GM12878 (cell line): ENCODE data around the gene SLIT2.

ENCODE experiments used
- CTCF ChIP-seq, 3 experiments: IDR thresholded peaks in 2 of 3; conservative IDR thresholded peaks in 1 of 3; 2 replicates each; pipeline ENCODE4 v1.5.1; 2011; ENCODE audit warnings: low read depth in 3 of 3, low read length in 3 of 3, mild to moderate bottlenecking in 3 of 3, control low read depth in 2 of 3, moderate library complexity in 2 of 3, inconsistent platforms in 1 of 3, mixed read lengths in 1 of 3; ENCODE audit not compliant: control insufficient read depth in 2 of 3, insufficient read depth in 1 of 3; ENCODE audit errors: extremely low read depth in 1 of 3
- EZH2 ChIP-seq: IDR thresholded peaks from 2 replicates; pipeline ENCODE4 v1.6.1; 2012; ENCODE audit warnings: low read depth, mild to moderate bottlenecking, control low read depth, inconsistent platforms, low read length, borderline replicate concordance; ENCODE audit not compliant: control insufficient read depth
- GABPA ChIP-seq: IDR thresholded peaks from 2 replicates; pipeline ENCODE4 v1.6.1; 2014; ENCODE audit warnings: antibody characterized with exemption, low read depth, mild to moderate bottlenecking, inconsistent platforms
- GATAD2B ChIP-seq: fragments of 450-650 bp; conservative IDR thresholded peaks from 2 replicates; pipeline ENCODE4 v1.6.1; 2017; ENCODE audit warnings: low read depth, mild to moderate bottlenecking, moderate library complexity
- IRF3 ChIP-seq: fragments of 450-650 bp; IDR thresholded peaks from 2 replicates; pipeline ENCODE4 v1.6.1; 2014; ENCODE audit warnings: mild to moderate bottlenecking
- NFIC ChIP-seq: IDR thresholded peaks from 2 replicates; pipeline ENCODE4 v1.6.1; 2012; ENCODE audit warnings: low read depth, mild to moderate bottlenecking, inconsistent platforms, low read length, moderate library complexity
- NRF1 ChIP-seq: conservative IDR thresholded peaks from 2 replicates; pipeline ENCODE4 v1.6.1; 2011; ENCODE audit warnings: mild to moderate bottlenecking, low read depth, low read length, improper control_type of control experiment
- POLR2A ChIP-seq: IDR thresholded peaks from 2 replicates; pipeline ENCODE4 v1.6.1; 2011; ENCODE audit warnings: low read depth, mild to moderate bottlenecking, low read length
- POLR2AphosphoS2 ChIP-seq: IDR thresholded peaks from 2 replicates; pipeline ENCODE4 v1.6.1; 2011; ENCODE audit warnings: low read depth, mild to moderate bottlenecking, low read length, improper control_type of control experiment, moderate library complexity
- POLR2AphosphoS5 ChIP-seq: IDR thresholded peaks from 2 replicates; pipeline ENCODE4 v1.6.1; 2011; ENCODE audit warnings: mild to moderate bottlenecking, low read length, inconsistent platforms
- SMARCA5 ChIP-seq: fragments of 450-650 bp; IDR thresholded peaks from 2 replicates; pipeline ENCODE4 v1.6.1; 2017; ENCODE audit warnings: mild to moderate bottlenecking
- SREBF1 ChIP-seq: IDR thresholded peaks from 2 replicates; pipeline ENCODE4 v1.6.1; 2012; ENCODE audit warnings: mild to moderate bottlenecking, low read length
- ZBTB11 ChIP-seq: fragments of 450-650 bp; formaldehyde crosslinking; IDR thresholded peaks from 2 replicates; pipeline ENCODE4 v1.5.0; 2022; ENCODE audit warnings: mild to moderate bottlenecking, missing genetic modification characterization

GRCh38 chr4:20288846-20289512, 37.3 kb downstream of the SLIT2 start:
- TF ChIP-seq NFIC = no peak
- TF ChIP-seq CTCF (IDR thresholded peaks at IDR 0.05 in 2 of 3, conservative IDR thresholded peaks at IDR 0.05 in 1 of 3; ENCODE audit: control insufficient read depth in 2 of 3, extremely low read depth in 1 of 3, insufficient read depth in 1 of 3, low read depth in 3 of 3, low read length in 3 of 3) = no peak
- no peak for TF ChIP-seq POLR2AphosphoS2
- no peak for TF ChIP-seq NRF1
- TF ChIP-seq GATAD2B = no peak
- TF ChIP-seq GABPA = no peak
- TF ChIP-seq ZBTB11 (CRISPR knock-in tag) = no peak
- TF ChIP-seq POLR2A = no peak
- no peak for TF ChIP-seq POLR2AphosphoS5
- TF ChIP-seq SMARCA5 = no peak
- no peak for TF ChIP-seq IRF3
- TF ChIP-seq EZH2 = no peak
- no peak for TF ChIP-seq SREBF1
